Immature natural killer cell (primary cell): Measurements from ENCODE around the gene CDH22. TPM values are rescaled to one million over a fixed set of nuclear protein-coding genes. Genes with fewer than 3 reads are reported as not detected.

ENCODE experiments used
- DNase-seq, 3 donors: peaks; one replicate each; pipeline ENCODE4 v3.0.0; 2022; ENCODE audit warnings: mixed read lengths in 1 of 3
- H3K27ac Mint-ChIP-seq, 6 donors: one replicate each; pipeline ENCODE4 v1.8.0; 2020; ENCODE audit warnings: mixed read lengths in 6 of 6, mild to moderate bottlenecking in 5 of 6, inconsistent platforms in 4 of 6, moderate library complexity in 3 of 6
- H3K27me3 Mint-ChIP-seq, 3 donors: one replicate each; pipeline ENCODE4 v1.8.0; 2020 to 2021; ENCODE audit warnings: low read depth in 3 of 3, mild to moderate bottlenecking in 3 of 3, mixed read lengths in 3 of 3, moderate library complexity in 3 of 3, inconsistent platforms in 1 of 3
- H3K36me3 Mint-ChIP-seq, 3 donors: one replicate each; pipeline ENCODE4 v1.8.0; 2020; ENCODE audit warnings: mixed read lengths in 3 of 3, inconsistent platforms in 2 of 3, mild to moderate bottlenecking in 2 of 3
- H3K4me1 Mint-ChIP-seq, 2 donors: one replicate each; pipeline ENCODE4 v1.8.0; 2020; ENCODE audit warnings: inconsistent platforms in 2 of 2, mild to moderate bottlenecking in 2 of 2, mixed read lengths in 2 of 2, moderate library complexity in 1 of 2
- H3K4me3 Mint-ChIP-seq, 5 donors: one replicate each; pipeline ENCODE4 v1.8.0; 2020; ENCODE audit warnings: mild to moderate bottlenecking in 5 of 5, mixed read lengths in 5 of 5, inconsistent platforms in 3 of 5, moderate library complexity in 3 of 5
- H3K9me3 Mint-ChIP-seq, 6 donors: one replicate each; pipeline ENCODE4 v1.8.0; 2020; ENCODE audit warnings: mild to moderate bottlenecking in 6 of 6, mixed read lengths in 6 of 6, inconsistent platforms in 4 of 6, moderate library complexity in 3 of 6
- polyA plus RNA-seq, 3 donors: library from polyadenylated mRNA; unstranded; fragments of 300-500 nt; fragmentation: Illumina TruSeq; gene quantifications; one replicate each; pipeline ENCODE4 v1.2.3, GENCODE V29; 2021

Gene CDH22
- polyA plus RNA-seq, 3 donors from 2014 or later, result not detected

- DNase-seq, result no peak
- peak overlapping the region in 3 of 6 donors; percentile 40 to 45 (median 45) for H3K27ac Mint-ChIP-seq
Measured at GRCh38 chr20:46350201-46350985, 42.1 kb upstream of the CDH22 start.

GRCh38 chr20:46349742-46350056 lies 41.4 kb upstream of the CDH22 start:
- no peaks in the 10 kb centered on the region for H3K9me3 Mint-ChIP-seq
- H3K4me3 Mint-ChIP-seq, result no peak overlapping the region
- peaks cover 2% of the 10 kb centered on the region in 3 donors for H3K27me3 Mint-ChIP-seq
- peak overlapping the region in 1 of 6 donors; percentile 28 for H3K27ac Mint-ChIP-seq
- peaks cover 11 to 14% of the 10 kb centered on the region in 2 donors for H3K4me1 Mint-ChIP-seq
- H3K36me3 Mint-ChIP-seq, result peaks cover 3 to 14% (median 4%) of the 10 kb centered on the region in 3 donors
- DNase-seq, result no peak

More at GRCh38 chr20:46350201-46350985, 42.1 kb upstream of the CDH22 start:
- Mint-ChIP-seq H3K27me3 (peaks cover 2% of the 10 kb centered on the region in 3 donors), H3K9me3 (no peaks in the 10 kb centered on the region), H3K4me3 (no peak overlapping the region), H3K4me1 (peaks cover 11 to 15% of the 10 kb centered on the region in 2 donors), H3K36me3 (peaks cover 3 to 14% (median 4%) of the 10 kb centered on the region in 3 donors)

GRCh38 chr20:46349035-46349741 lies 40.9 kb upstream of the CDH22 start:
- DNase-seq, result peak; percentile 17 to 29 (median 19)

GRCh38 chr20:46347841-46348803 lies 39.8 kb upstream of the CDH22 start:
- H3K4me3 Mint-ChIP-seq, result no peak overlapping the region
- H3K27me3 Mint-ChIP-seq, result peaks cover under 1 to 2% (median 2%) of the 10 kb centered on the region in 3 donors
- peaks cover 0 to 6% (median 4%) of the 10 kb centered on the region in 3 donors for H3K36me3 Mint-ChIP-seq
- peaks cover 13 to 14% of the 10 kb centered on the region in 2 donors for H3K4me1 Mint-ChIP-seq
- H3K9me3 Mint-ChIP-seq, result no peaks in the 10 kb centered on the region
- DNase-seq, result no peak
- H3K27ac Mint-ChIP-seq, result no peak overlapping the region

More at GRCh38 chr20:46349035-46349741, 40.9 kb upstream of the CDH22 start:
- Mint-ChIP-seq H3K4me1 (peaks cover 9% of the 10 kb centered on the region in 2 donors), H3K36me3 (peaks cover 3 to 9% (median 4%) of the 10 kb centered on the region in 3 donors), H3K27me3 (peaks cover 0 to 2% (median 2%) of the 10 kb centered on the region in 3 donors), H3K27ac (peak overlapping the region in 1 of 6 donors; percentile 28), H3K4me3 (no peak overlapping the region), H3K9me3 (no peaks in the 10 kb centered on the region)

DNA sequence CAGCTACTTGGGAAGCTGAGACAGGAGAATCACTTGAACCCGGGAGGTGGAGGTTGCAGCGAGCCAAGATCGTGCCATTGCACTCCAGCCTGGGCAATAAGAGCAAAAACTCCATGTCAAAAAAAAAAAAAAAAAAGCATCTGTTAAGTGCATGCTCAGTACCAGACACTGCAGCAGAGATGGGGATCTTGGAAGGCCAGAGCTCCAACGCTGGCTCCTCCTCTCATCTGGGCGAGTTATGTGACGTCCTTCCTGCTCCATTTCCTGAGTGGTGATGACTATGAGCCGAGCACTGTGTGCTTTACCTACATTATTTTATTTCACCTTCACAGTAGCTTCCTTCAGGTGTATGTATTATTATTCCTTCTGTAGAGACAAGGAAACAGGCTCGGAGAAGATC lies 38.5 kb upstream of the CDH22 start:
- Mint-ChIP-seq H3K36me3 (peaks cover 0 to 6% (median 4%) of the 10 kb centered on the region in 3 donors), H3K9me3 (no peaks in the 10 kb centered on the region), H3K4me1 (peaks cover 19 to 20% of the 10 kb centered on the region in 2 donors), H3K27me3 (peaks cover 2 to 11% (median 4%) of the 10 kb centered on the region in 3 donors), H3K27ac (no peak overlapping the region), H3K4me3 (no peak overlapping the region)
- DNase-seq, result no peak

DNA sequence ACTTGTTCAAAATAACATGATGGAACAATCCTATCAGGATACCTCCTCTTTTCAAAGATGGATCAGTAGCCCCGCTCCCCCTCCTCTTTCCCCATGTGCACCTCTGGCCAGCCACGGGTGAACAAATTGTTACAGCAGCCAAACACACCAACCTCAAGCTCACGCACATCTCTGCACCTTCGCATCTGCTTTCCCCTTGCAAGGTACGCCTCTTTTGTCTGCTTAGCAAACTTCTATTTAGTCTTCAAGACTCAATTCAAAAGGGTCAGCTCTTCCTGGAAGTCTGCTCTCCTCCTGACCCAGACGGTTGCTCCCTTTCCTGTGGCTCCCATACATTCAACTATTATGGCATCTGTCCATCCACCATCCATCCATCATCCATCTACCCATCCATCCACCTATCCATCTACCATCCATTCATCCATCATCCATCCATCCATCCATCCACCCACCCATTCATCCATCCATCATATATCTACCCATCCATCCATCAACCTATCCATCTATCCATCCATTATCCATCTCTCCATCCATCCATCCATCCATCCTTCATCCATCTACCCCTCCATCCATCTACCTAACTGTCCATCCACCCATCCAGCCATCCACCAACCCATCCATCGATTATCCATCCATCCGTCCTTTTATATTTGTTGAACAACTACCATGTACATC lies 36.3 kb upstream of the CDH22 start:
- Mint-ChIP-seq H3K9me3 (no peaks in the 10 kb centered on the region), H3K27me3 (peaks cover 0 to 21% (median 2%) of the 10 kb centered on the region in 3 donors), H3K36me3 (peaks cover 0 to 3% (median 0%) of the 10 kb centered on the region in 3 donors), H3K4me3 (no peak overlapping the region), H3K4me1 (peaks cover 15 to 20% of the 10 kb centered on the region in 2 donors), H3K27ac (peak overlapping the region in 2 of 6 donors; percentile 3 to 21)
- no peak for DNase-seq

DNA sequence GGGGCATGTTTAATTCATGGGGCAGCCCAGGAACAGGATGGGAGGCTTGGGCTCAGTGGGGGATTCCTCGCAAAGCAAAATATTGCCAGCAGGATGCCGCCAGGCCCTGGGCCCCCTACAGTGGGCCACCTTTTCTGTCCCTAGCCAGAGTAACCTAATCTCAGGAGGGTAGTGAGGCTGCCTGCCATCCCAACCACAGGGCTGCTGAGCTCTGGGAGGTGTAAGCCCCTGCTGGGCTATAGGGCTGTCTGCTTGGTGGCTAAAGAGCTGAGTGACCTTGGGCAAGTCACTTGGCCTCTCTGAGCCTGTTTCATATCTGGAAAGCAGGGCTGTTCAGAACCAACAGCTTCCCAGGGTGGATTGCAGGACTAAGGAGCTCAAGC lies 35.7 kb upstream of the CDH22 start:
- Mint-ChIP-seq H3K27ac (no peak overlapping the region), H3K36me3 (peaks cover 0 to 3% (median 0%) of the 10 kb centered on the region in 3 donors), H3K27me3 (peaks cover 0 to 27% (median 2%) of the 10 kb centered on the region in 3 donors), H3K4me1 (peaks cover 12 to 13% of the 10 kb centered on the region in 2 donors), H3K4me3 (peak overlapping the region in 1 of 5 donors; percentile 30), H3K9me3 (no peaks in the 10 kb centered on the region)
- DNase-seq, result no peak

- peaks cover 0 to 28% (median 3%) of the 10 kb centered on the region in 3 donors for H3K27me3 Mint-ChIP-seq
- no peak for DNase-seq
- H3K27ac Mint-ChIP-seq, result peak overlapping the region in 1 of 6 donors; percentile 17
- no peaks in the 10 kb centered on the region for H3K9me3 Mint-ChIP-seq
- H3K4me1 Mint-ChIP-seq, result peaks cover 11% of the 10 kb centered on the region in 2 donors
- H3K4me3 Mint-ChIP-seq, result peak overlapping the region; percentile 24 to 60 (median 52)
- H3K36me3 Mint-ChIP-seq, result peaks cover 0 to 3% (median 0%) of the 10 kb centered on the region in 3 donors
Measured at GRCh38 chr20:46343348-46343974, 35.2 kb upstream of the CDH22 start.

DNA sequence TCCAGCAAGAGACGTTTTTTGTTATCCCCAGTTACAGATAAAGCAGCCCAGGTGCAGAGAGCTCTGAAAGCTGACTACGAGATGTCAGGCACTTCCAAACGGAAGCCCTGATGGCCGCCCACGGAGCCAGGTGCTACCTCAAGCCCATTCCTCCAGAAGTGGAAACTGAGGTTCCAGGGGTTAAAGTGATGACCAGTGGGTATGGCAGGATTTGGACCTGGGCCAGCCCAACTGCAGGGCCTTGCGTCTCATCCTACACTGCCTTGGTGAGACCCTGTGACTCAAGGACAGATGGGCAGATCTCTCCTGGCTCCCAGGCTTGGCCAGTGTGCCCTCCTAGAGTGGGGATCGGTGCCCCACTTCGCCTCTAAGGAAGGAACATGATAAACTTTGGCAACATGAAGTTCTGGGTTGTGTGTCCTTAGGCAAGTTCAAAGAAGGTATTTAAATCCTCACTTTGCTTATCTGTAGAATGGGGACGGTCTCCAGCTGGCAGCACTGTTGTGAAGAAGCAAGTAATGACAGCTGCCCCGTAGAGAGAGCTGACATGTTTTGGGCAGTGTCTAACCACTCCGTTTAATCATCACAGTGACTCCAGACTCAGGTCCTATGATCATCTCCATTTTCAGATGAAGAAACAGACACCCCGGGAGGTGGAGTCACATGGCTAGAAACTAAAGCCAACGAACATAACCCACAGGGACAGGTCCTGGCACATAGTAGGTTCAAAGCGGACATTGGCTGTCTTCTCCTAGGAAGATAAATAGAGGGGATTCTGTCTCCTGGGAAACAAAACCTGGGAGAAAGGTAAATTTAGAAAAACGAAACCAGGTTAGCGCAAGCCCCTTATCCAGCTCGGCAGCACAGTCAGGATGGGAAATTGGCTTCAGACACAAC lies 34.4 kb upstream of the CDH22 start:
- Mint-ChIP-seq H3K4me3 (peak overlapping the region; percentile 24 to 60 (median 52)), H3K27ac (peak overlapping the region in 1 of 6 donors; percentile 17), H3K36me3 (peaks cover 0 to 3% (median 0%) of the 10 kb centered on the region in 3 donors), H3K9me3 (no peaks in the 10 kb centered on the region), H3K4me1 (peaks cover 11% of the 10 kb centered on the region in 2 donors), H3K27me3 (peaks cover 0 to 28% (median 3%) of the 10 kb centered on the region in 3 donors)
- no peak for DNase-seq

- Mint-ChIP-seq H3K27ac (no peak overlapping the region), H3K36me3 (peaks cover 0 to 3% (median 0%) of the 10 kb centered on the region in 3 donors), H3K4me1 (peaks cover 11% of the 10 kb centered on the region in 2 donors), H3K9me3 (no peaks in the 10 kb centered on the region), H3K27me3 (peaks cover 0 to 28% (median 3%) of the 10 kb centered on the region in 3 donors), H3K4me3 (no peak overlapping the region)
- no peak for DNase-seq
Measured at GRCh38 chr20:46342010-46342378, 33.7 kb upstream of the CDH22 start.

GRCh38 chr20:46341074-46342009 lies 33.0 kb upstream of the CDH22 start:
- H3K36me3 Mint-ChIP-seq, result no peaks in the 10 kb centered on the region
- peaks cover 0 to 28% (median 3%) of the 10 kb centered on the region in 3 donors for H3K27me3 Mint-ChIP-seq
- no peaks in the 10 kb centered on the region for H3K9me3 Mint-ChIP-seq
- H3K4me3 Mint-ChIP-seq, result no peak overlapping the region
- H3K4me1 Mint-ChIP-seq, result peaks cover 11% of the 10 kb centered on the region in 2 donors
- H3K27ac Mint-ChIP-seq, result no peak overlapping the region
- DNase-seq, result no peak
